K562 (cell line): ENCODE data around the gene ZSCAN2.

Source experiments
- EP300 ChIP-seq: IDR thresholded peaks from 2 replicates; pipeline ENCODE4 v1.6.1; 2012; ENCODE audit warnings: low read length, improper control_type of control experiment
- EZH2 ChIP-seq: IDR thresholded peaks from 2 replicates; pipeline ENCODE4 v1.6.1; 2012; ENCODE audit warnings: low read depth, mild to moderate bottlenecking, inconsistent platforms, low read length, borderline replicate concordance
- FOXA1 ChIP-seq: fragments of 450-650 bp; IDR thresholded peaks from 2 replicates; pipeline ENCODE4 v1.6.1; 2016; ENCODE audit warnings: mild to moderate bottlenecking, borderline replicate concordance
- IFI16 ChIP-seq: fragments of 250-450 bp; sonication (Bioruptor Pico); IDR thresholded peaks from 2 replicates; pipeline ENCODE4 v2.1.2; 2022; ENCODE audit warnings: mild to moderate bottlenecking, inconsistent platforms
- SMAD4 ChIP-seq: fragments of 250-450 bp; sonication (Bioruptor Pico); conservative IDR thresholded peaks from 2 replicates; pipeline ENCODE4 v1.8.0; 2021; ENCODE audit warnings: inconsistent platforms, mild to moderate bottlenecking, moderate library complexity
- ZNF740 ChIP-seq, 3 experiments: fragments of 200-800 bp in 1 of 3; sonication (Bioruptor generic) in 1 of 3; sonication (generic) in 1 of 3; formaldehyde crosslinking in 1 of 3; IDR thresholded peaks; 2 replicates each; pipeline versions ENCODE4 v1.6.1 to v1.8.0; 2016 to 2022; ENCODE audit warnings: mild to moderate bottlenecking in 2 of 3, missing compliant biosample characterization in 2 of 3, missing genetic modification characterization in 2 of 3, missing genetic modification reagents in 1 of 3
- TF ChIP-seq, protein P1 (sequence below), 3 experiments: IDR thresholded peaks in 2 of 3; conservative IDR thresholded peaks in 1 of 3; 2 replicates each; pipeline ENCODE4 v1.5.1; 2011 to 2012; ENCODE audit warnings: low read length in 3 of 3, mild to moderate bottlenecking in 3 of 3, control low read depth in 2 of 3, improper control_type of control experiment in 1 of 3, inconsistent platforms in 1 of 3, low read depth in 1 of 3, mixed read lengths in 1 of 3, moderate library complexity in 1 of 3; ENCODE audit not compliant: insufficient read depth in 2 of 3

DNA sequence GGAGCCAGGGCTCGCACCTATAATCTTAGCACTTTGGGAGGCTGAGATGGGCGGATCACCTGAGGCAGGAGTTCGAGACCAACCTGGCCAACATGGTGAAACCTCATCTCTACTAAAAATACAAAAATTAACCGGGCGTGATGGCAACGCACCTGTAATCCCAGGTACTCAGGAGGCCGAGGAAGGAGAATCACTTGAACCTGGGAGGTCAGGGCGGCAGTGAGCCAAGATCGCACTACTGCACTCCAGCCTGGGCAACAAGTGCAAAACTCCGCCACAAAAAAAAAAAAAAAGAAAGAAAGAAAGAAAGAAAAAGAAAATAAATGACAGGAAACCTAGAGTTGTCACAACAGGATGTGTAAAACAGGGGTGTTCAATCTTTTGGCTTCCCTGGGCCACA, 60.2 kb downstream of the ZSCAN2 start:
- TF ChIP-seq IFI16 (CRISPR knock-in tag) (no peak), EZH2 (no peak), SMAD4 (CRISPR knock-in tag) (no peak), FOXA1 (no peak), EP300 (no peak), ZNF740 (CRISPR knock-in tag; IDR thresholded peaks at IDR 0.05) (no peak), ZNF740 (tag; IDR thresholded peaks at IDR 0.05) (no peak)
- TF ChIP-seq, protein P1, sequence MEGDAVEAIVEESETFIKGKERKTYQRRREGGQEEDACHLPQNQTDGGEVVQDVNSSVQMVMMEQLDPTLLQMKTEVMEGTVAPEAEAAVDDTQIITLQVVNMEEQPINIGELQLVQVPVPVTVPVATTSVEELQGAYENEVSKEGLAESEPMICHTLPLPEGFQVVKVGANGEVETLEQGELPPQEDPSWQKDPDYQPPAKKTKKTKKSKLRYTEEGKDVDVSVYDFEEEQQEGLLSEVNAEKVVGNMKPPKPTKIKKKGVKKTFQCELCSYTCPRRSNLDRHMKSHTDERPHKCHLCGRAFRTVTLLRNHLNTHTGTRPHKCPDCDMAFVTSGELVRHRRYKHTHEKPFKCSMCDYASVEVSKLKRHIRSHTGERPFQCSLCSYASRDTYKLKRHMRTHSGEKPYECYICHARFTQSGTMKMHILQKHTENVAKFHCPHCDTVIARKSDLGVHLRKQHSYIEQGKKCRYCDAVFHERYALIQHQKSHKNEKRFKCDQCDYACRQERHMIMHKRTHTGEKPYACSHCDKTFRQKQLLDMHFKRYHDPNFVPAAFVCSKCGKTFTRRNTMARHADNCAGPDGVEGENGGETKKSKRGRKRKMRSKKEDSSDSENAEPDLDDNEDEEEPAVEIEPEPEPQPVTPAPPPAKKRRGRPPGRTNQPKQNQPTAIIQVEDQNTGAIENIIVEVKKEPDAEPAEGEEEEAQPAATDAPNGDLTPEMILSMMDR (IDR thresholded peaks at IDR 0.05 in 2 of 3, conservative IDR thresholded peaks at IDR 0.05 in 1 of 3; ENCODE audit: insufficient read depth in 2 of 3, low read depth in 1 of 3, low read length in 3 of 3): no peak
